NCI-H774 (cell line): ENCODE results near the gene BCOR.
A peak's percentile ranks its signal among the peaks of the same experiment; 100 is the strongest.

Source experiments
- DNase-seq: peaks from one replicate; lab custom pipeline; 2025; lab: John Stamatoyannopoulos, UW

Gene BCOR

GRCh38 chrX:40098264-40099054 is 701 bp upstream of the BCOR start:
- DNase-seq, result peak; percentile 51

- DNase-seq, result no peak
Observed at GRCh38 chrX:40097141-40097503, 636 bp downstream of the BCOR start.

GRCh38 chrX:40096395-40097091 is 1.2 kb downstream of the BCOR start:
- no peak for DNase-seq

- DNase-seq, result no peak
Observed at GRCh38 chrX:40095583-40096394, 2.0 kb downstream of the BCOR start.

DNA sequence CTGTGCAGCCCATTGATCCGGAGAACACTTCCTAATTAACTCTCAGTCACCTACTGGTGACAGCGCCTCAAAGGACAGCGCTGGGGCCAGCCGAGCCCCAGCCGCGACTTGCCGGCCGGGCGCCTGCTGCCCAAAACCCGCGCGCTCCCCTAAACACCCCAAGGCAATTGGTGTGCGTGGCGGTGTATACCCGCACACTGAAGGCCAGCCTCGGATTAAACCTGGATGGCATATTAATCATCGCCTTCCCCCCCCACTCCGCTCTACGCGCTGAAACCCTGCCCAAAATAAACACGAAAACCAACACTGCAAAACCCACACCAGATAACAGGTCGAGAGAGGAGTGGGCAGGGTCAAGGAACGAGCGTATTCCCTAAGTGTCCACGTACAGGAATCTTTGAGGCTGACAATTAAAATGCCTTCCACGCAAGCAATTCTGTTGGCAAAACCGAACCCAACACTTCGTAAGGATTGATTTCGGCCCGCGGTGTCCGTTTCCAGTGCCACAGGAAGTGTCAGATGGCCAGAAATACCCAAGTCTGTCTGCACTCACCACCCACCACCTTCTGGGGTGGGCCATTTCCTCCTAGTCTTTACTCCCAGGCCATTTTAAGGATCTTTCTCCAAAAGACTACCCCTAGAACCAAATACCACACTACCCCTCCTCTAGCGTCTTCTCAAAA is 2.7 kb downstream of the BCOR start:
- DNase-seq, result no peak

DNA sequence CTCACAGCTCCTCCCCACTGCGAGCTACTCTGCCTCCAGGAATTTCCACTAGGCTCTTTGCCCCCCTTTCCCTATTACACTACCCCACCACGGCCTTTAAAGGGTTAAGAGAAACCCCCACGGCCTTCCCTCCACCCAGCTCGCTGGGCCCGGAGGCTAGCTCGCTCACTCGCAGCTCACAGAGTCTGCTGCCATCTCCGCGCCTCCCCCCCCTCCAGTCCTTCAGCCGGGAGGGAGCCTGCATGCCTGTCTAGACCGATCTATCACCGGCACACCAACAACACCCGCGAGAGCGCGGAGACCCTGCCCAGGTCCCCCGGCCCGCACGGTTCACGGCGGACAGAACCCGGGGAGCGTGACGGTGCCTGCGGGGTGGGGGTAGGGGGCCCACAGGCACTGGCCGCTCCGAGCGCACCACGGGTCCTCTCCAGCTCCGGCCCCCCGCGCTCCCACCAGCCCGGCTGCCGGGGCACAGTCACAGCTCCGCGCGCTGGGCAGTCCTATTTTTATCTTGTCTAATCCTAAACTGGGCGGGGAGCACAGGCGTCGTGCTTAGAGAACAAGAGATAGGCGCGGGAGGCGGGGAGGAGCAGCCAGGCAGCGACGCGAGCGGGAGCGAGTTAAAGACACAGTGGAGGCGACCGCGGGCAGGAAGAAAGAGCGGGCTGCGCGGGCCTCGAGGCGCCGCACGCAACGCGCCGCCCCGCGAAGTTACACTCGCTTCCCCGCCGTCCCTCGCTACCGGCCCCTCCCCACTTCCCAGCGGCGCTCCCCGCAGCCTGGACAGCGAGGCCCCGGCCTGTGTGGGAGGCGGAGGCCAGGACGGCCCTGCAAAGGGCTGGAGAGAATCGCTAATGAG is 3.5 kb downstream of the BCOR start:
- no peak for DNase-seq

GRCh38 chrX:40093586-40093985 is 4.2 kb downstream of the BCOR start:
- no peak for DNase-seq

DNA sequence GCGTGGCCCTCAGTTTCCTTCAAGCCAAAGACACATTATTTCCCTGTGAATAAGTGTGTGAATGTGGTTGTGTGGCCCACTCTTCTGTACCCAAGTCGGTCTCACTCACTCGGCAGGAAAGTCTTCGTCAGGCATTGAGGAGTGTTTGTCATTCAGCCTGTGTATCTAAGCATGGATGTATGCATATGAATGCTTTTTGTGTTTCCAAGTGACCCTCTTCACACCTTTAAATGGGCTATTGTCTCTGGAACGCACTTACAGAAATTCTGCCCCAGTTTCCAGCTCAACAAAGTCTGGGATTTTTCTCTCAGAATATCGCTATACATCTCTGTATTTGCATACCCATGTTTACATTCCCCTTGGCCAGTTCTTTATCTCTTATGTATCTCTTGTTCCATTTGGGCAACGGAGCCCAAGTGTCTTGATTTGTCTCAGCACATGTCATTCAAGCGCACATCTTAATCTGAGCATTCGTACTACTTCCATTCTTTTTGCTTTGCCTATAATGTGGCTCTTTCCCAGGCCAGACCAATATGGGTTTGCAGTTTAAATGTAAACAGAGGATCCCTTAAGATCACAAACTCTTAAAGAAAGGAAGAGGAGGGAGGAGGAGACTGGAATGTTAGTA is 4.8 kb downstream of the BCOR start:
- DNase-seq, result no peak

GRCh38 chrX:40091691-40092421 is 5.9 kb downstream of the BCOR start:
- DNase-seq, result no peak

GRCh38 chrX:40090961-40091360 is 6.8 kb downstream of the BCOR start:
- DNase-seq, result no peak

GRCh38 chrX:40090050-40090804 is 7.5 kb downstream of the BCOR start:
- no peak for DNase-seq

- DNase-seq, result no peak
Observed at GRCh38 chrX:40088803-40089540, 8.8 kb downstream of the BCOR start.

- no peak for DNase-seq
Observed at GRCh38 chrX:40088299-40088625, 9.5 kb downstream of the BCOR start.

GRCh38 chrX:40087425-40088298 is 10.1 kb downstream of the BCOR start:
- no peak for DNase-seq

GRCh38 chrX:40086569-40087335 is 11.0 kb downstream of the BCOR start:
- DNase-seq, result no peak

GRCh38 chrX:40085714-40086113 is 12.0 kb downstream of the BCOR start:
- DNase-seq, result no peak

DNA sequence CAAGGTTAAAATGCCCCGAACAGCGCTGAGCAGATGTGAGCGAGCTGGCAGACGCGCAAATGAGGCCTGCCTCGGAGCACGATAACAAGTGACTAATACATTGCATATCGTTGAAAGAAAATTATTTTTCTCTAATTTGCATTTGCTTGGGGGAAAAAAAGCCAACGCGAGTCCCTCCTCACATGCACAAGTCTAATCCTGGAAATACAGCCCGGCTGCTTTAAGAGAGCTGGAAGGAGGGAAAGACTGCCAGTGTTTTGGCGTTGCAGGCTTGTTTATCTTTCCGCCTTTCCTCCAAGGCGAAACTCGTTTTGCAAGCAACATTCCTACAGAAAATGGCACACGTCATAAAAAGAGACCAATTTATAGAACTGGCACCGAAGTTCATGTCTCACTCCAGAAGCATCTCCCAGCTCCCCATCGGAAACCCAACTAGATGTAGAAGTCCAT is 12.6 kb downstream of the BCOR start:
- no peak for DNase-seq
